ENCODE data around the gene ACTL10.

The ACTL10 gene

DNA sequence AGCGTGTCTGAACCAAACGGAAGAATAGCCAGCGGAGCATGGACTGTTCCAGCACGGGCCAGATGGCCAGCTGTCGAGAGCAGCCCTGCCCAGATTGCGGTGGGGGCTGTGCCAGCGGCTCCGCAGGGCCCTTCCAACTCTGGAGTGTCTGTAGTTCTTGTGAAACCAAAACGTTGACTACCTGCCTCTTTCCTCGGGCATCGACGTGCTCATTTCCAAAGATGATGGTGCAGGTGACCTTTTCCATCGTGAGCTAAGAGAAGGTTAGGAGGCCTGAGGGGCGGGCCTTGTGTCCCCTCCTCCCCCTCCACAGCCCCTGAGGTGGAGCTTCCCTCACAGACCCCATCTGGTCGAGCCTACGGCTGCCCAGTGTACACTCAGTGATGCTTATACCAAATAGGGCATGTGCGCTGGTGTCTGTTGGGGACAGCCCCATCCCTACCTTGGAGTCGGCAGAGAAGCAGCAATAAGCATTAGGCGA, 17.5 kb upstream of the ACTL10 start:
- no peak for DNase-seq (ENCODE audit: low spot score)

DNA sequence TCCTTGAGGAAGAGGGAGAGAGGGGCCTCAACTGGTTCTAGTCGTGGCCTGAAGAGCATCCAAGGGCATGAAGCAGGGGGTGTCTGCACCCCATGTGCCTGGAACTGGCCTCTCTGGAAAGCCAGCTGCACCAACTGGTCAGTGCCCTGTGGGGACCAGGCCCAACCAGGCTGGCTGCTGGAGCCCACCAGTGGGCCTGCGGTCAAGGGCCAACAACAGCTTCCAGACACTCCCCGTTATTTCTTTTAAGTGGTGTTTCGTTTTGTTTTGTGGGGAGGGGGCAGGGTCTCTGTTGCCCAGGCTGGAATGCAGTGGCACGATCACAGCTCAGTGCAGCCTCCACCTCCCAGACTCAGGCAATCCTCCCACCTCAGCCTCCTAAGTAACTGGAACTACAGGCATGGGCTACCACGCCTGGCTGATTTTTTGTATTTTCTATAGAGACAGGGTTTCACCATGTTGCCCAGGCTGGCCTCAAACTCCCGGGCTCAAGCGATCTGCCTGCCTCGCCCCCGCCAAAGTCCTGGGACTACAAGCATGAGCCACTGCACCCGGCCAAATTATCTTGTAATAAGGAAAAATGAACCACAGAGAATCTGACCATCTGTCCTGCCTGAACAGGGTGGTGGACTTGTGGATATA, 16.5 kb upstream of the ACTL10 start:
- DNase-seq (ENCODE audit: low spot score), result no peak

DNA sequence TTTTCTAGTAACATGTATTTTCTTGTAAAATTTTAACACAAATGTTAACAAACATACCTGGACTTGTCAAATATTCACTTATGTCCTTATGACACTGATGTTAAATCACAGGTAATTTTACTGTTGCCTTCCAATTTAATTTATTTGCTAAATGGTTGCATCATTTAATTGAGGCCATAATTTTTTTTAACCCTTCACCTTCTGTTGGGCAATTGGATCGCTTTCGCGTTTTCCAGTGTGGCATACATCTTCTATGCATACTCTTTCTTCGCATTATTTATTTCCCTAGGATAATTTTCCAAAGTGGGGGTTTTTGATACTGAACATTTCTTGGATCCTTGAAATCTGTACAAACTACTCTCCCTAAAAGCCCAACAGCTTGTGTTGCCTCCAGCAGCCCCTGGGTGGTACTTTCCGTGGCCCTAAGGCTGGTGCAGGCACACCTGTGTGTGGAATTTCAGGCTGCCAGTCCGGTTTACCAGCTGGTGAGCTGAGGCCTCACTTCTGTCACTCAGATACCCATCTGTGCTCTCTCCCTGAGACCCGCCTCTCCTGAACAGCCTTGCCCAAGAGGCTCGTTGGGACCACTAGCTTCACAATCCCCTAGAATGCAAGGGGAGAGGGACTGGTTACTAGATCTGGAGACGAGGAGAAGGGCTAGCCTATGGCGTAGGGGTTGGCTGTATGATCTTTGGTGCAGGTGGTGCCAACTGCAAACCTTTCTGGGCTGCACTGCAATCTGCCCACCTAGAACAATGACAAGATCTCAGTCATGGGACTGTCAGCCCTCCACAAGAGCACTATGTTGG, 15.8 kb upstream of the ACTL10 start:
- DNase-seq (ENCODE audit: low spot score), result no peak

DNA sequence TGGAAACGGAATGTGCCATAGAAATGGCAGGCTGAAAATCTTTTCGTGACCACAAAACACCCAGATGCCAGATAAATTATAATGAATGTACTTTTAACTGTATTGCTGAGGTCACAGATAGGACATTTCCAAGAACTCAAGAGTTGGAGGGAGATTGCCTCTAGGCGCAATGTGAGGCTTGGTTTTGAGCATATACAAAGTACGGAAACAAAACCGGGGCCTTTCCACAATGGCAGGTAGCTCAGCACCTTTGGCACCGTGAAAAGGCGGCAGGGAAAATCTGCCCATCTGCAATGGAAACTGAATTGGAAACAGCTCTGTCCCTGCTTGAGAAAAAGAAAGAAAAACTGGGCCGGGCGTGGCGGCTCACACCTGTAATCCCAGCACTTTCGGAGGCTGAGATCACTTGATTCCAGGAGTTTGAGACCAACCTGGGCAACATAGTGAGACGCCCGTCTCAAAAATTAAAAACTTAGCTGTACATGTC, 15.1 kb upstream of the ACTL10 start:
- DNase-seq (ENCODE audit: low spot score), result no peak

DNA sequence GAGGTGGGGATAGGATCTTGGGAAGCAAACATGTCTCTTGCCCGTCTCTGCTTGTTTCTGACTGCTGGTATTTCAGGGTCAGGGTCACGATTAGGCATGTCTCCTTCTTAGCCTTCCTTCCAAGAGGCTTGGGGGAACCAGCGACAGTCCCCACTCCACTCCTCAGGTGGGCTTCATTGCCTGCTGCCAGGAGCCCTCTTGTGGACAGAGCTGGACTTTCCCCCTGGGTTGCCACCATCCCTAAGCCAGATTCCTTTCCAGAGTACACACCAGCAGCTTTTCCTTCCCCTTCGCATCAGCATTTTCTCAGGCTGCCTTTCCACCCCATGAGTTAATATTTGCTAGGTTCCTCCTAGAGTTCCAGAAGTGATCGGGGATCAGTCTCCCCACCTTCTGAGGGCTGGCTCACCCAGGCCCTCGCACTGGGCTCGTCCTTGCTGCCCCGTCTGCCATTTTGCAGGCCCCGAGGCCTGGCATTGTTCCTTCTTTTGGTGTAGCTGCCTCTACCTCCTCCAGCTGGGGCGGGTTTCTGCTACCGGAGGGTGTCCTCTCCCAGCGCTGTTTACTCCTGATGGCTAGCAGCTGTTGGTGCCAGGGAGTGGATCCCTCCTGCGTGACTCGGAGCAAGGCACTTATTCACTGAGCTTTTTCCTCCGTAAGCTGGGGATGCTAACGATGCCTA, 13.4 kb upstream of the ACTL10 start:
- DNase-seq (ENCODE audit: low spot score), result peak; percentile 58

DNA sequence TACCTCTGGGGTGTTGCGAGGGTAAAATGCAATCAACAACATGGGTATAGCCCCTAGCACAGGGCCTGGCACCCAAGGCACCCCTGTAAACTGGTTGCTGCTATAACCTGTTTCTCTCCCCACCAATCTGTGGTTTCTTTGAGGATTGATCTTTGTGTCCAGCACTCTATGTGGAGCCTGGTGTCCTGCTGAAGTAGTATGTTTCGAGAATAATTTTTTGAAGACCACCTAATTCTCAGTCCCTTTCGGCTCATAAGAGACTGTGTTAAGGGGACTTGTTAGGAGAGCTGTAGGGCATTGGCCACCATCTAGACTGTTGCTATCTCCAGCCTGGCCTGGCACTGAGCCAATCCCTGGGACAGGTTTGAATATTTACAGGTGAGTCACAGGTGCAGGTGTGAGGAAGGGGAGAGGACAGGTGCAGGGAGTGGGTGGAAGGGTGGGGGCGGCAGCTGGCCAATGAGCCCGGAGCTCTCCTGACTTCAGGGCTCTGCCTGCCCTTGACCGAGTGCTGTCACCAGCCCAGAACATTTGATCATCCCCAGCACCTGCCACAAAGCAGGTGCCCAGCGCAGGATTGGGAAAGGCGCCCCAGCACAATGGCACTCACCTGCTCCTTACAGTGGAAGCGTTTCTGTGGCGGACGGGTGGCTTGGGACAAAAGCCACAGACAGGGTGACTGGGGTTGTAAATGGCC, 12.7 kb upstream of the ACTL10 start:
- no peak for DNase-seq (ENCODE audit: low spot score)

DNA sequence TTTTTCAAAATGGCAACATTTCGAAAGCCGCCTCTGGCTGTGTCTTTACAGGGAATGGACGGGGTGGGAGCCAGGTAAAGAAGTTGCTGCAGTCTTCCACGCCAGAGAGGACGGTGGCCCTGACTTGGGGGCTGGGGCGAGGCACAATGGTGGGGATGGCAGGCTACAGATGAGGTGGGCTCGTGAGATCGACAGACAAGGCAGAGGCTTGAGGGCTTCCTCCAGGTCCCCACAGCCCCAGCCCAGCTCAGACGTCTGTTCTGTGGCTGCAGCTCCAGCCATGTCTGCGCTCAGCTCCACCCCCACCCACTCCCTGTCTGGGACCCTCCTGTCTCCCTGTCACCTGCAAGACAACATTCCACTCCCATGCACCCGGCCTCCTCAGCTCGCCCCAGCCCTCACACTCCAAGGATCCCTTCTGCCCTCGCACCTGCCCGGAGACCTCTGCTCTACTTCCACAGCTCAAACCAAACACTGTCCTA, 12.0 kb upstream of the ACTL10 start:
- no peak for DNase-seq (ENCODE audit: low spot score)

DNA sequence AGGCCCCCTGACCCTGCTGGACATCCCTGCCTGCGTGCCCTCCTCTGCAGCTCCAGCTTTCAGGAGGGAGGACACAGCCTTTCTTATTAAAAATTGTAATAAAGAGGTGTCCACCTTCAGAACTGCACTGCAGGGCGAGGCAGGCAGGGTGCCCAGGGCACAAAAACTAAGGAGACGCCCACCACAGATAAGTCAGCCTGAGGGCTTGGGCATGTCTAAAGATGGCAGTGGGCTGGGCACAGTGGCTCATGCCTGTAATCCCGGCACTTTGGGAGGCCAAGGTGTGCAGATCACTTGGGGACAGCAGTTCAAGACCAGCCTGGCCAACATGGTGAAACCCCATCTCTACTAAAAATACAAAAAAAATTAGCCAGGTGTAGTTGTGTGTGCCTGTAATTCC, 11.6 kb upstream of the ACTL10 start:
- DNase-seq (ENCODE audit: low spot score), result no peak

DNA sequence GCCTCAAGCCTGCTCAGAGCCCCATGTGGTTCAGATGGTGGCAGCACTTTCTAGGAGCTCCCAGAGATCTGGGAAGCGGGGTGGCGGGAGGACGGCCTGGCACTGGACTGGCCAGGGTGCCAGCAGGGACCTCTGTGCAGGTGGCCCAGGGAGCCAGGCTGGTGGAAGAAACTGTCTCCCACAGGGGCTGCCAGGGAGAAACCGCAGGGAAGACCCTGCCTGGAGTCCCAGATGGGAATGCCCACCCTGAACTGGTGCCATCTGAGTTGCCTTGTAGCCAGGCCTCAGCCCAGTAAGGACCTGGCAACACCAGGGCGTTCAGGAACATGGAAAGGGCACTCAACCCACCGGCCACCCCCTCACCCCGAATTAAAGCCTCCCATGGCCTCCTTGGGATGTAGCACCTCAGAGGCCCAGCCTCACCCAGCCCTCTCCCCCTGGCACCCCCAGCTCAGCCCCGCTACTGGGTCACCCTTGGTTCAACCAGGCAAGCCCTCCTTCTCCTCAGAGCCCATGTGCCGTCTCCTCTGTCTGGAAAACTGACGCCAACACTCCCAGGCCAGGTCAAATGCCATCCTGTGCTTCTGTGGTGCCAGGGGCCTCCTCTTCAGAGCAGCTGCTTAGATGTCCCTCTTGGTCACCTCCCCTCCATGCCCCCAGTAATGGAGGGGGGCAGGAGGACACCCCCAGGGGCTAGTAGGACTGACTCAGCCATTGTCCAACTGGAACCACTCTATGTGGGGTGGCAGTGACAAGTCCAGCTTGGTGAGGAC, 10.5 kb upstream of the ACTL10 start:
- no peak for DNase-seq (ENCODE audit: low spot score)

DNA sequence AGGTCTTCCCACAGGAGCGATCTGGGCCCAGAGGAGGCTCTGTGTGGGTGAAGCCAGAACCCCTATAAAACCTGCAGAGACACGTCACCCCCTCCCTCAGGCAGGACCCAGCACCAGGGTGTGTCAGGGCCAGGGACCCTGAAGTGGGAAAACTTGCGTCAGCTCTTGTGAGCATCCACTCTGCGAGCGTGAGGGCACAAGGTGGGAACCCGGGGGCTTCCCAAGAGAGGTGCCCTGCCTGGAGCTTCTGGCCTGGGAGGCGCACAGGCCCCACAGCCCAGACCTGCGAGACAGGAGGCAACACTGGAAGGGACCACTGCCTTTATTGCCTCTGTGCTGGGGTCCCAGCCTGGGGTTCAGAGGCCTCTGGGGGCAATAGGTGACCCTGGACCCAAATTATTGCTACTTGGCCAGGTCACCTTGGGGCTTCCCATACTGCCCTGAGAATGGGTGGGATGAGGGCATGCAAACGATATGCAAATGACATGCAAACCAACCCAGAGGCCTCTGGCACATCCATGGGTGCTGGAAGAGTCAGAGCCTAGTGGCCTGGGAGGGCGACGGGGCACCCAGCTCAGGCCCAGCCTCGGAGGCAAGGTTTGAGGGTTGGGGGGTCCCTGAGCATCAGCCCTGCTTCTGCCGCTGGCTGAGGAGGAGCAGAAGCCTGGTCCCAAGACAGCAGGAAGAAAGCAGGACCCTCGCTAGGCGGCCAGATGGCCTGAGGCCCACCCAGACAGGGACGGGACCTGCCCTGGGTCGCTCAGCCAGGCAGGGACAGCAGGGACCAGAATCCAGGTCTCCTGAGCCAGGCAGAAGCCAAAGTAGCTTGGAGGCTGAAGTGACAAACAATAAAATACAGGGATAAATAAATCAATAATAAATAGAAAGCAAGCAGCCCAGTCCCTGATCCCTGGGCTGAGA, 9.7 kb upstream of the ACTL10 start:
- DNase-seq (ENCODE audit: low spot score), result no peak

DNA sequence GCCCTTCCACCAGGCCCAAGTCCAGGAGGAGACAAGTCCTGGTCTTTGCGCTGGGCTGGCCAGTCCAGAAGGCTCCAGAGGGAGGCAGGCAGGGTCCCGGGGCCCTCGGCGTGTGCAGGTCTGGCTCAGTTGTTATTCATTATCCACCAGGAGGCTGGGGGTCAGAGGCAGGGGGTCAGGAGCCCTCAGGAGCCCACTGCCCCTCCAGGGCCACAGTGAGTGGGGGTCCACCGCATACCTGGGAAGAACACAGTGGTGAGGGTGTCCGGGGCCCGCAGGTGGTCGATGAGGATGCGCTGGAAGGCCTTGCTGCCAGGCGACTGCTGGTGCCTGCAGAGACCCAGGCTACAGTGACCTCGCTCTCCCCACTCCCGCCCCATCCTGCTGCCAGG, 9.0 kb upstream of the ACTL10 start:
- no peak for DNase-seq (ENCODE audit: low spot score)

DNA sequence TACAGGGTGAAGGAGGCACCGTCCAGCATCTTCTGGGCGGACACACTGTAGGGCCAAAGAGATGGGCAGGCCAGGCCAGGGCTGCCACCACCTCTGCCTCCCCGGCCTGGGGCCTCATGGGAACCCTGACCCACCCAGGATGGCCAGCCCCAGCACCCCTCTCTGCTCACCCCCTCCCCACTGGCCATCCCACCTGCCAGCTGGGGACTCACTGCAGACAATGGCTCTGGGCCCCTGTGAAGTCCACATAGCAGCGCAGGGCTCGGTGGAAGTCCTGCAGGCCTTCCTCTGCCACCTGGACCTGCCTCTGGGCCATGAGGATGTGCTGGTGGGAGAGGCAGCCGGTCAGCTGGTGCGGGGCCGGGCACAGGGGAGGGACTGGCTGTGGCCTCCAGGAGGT, 8.2 kb upstream of the ACTL10 start:
- DNase-seq (ENCODE audit: low spot score), result no peak

DNA sequence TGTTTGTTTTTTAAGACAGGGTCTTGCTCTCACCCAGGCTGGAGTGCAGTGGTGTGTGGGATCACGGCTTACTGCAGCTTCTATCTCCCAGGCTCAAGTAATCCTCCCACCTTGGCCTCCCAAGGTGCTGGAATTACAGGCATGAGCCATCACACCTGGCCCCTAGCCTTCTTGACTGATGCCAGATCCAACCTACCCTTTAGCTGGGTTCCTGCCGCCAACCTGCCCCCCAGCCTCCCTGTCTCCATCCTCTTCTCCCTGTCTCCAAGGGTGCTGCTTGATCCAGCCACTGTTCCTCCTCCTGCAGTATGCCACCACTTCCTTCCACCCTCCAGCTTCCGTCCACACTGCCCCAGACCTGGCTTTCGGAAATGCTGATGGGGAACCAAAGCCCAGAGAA, 7.8 kb upstream of the ACTL10 start:
- DNase-seq (ENCODE audit: low spot score), result no peak

DNA sequence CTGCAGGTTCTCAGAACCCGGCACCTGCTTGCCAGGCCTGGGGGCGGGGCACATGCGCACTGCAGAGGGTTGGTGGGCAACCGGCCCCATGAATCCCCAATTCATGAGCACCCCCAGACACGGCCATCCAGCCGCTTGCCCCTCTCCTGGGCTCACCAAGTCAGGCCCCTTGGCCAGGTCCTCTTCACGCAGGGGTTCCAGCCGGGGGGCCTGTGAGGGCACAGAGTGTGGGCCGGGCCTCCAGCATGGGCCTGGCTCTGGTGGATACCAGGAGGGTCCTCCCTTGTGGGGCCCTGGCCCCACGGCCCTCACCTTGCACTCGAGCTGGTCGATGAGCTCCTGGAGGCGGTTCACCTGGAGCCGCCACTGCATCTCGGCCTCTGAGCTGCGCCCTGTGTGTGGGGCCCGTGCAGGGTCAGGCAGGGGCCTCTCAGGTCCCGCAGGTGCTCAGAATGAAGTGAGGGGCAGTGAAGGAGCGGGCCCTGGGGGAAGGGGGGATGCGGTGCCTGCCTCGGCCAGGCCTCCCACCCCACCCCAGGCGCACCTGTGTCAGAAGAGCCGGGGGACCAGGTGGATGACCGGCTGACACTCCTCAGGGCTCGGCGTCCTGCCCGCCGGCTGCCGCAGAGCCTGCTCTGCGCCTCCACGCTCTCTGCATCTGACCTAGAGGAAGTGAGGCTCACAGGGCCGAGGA, 7.3 kb upstream of the ACTL10 start:
- DNase-seq (ENCODE audit: low spot score), result no peak

DNA sequence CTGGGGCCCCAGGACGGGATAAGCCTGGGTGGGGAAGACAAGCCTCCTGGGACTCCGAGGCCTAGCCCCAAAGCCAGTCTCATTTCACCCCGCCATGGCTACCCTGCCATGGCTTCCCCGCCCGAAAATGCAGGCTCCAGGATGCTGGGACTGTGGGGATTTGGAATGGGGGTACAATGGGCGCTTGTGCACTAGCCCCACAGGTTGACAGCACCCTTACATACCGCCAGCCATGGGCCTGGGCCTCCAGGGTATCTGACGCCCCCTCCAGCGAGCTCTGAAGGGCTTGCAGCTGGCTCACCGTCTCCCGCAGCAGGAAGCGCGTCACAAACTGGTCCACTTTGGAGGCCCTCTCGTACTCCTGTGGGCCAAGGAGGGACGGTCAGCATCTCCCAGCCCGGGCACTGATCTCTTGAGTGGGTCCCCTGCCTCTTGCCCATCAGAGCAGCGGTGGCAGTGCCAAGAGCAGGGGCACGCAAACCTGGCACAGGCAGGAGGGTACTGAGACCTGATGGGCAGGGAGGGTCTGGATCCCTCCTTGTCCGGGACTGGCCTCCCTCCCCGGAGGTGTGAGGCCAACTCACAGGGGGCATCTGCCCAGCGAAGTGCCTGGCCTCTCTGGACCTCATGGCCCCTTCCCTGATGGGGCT, 6.6 kb upstream of the ACTL10 start:
- no peak for DNase-seq (ENCODE audit: low spot score)

DNA sequence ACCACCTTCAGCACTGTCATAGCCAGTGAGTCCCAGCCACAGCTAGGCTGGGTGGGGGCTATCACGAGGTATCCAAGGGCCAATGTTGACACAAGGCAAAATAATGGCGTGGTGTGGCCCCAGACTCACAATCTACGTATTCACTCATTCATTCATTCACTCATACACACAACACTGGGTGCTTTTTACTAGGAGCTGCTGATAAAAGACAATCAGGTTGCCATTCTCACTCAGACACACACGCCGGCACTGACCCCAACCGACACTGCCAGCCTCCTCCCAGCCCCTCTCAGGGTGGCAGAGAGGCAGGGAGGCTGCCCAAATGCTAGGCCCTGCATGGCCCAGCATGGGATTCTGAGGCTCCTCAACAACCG, 6.1 kb upstream of the ACTL10 start:
- DNase-seq (ENCODE audit: low spot score), result no peak

DNA sequence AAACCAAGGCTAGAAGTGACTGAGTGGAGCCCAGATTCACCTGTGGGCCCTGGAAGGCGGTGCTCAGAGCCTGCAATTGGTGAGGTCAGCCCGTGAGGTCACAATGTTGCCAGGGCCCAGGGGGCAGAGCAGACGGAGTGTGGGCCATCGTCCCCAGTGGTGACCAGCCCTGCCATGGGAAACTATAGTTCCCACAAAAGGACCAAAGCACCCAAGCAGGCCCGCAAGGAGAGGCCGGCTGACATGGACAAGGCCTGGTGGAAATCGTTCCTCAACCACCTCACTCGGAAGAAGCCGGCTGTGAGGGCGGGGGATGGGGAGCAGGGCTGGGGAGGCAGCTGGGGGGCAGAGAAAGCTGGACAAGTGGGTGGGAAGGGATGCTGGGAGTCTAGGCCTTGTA, 4.6 kb upstream of the ACTL10 start, which contains the start of gene C20orf144:
Gene C20orf144 (plus strand): TSS at position 156 of the 400 bp plus-strand sequence. CDS start 19 bp downstream, at position 175.
- no peak for DNase-seq (ENCODE audit: low spot score)

DNA sequence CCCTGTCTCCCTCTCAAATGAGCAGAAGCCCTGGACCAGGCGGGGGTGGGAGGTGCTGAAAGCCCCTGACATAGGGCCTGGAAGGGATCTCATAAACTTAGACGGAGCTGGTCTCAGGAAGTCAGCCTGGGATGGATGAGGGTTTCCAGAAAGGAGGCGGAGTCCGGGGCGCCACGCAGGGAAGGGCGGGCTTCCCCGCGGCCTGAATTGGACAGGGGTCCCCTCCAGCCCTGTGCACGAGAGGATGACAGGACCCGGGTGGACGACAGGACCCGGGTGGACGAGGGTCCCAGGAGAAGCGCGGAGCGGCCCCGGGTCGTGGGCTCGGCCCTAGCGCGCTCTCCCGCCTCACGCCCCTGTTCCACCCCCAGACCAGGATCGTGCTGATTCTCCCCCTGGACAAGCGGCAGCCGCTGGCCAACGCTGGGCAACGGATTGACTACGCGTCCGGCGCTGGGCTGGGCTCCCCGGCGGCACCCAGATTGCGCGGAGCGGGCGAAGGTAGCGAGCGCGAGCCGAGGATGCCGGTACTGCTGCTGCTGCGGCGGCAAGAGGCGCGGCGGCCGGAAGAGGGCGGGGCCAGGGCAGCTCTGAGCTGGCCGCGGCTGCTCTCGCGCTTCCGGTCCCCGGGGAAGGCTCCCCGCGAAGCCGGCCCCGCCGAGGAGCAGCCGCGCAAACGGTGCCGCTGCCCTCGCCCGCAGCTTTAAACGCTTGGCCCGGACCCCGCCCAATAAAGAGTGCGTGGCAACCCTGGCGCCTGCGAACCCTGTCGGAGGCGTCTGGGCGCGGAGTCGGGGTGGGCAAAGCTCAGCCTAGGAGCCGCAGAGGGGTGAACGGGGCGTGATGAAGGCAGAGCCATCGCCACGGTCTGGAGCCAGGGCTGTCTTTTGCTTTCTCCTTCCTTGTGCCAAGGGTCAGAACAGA, 3.3 kb upstream of the ACTL10 start:
- DNase-seq (ENCODE audit: low spot score), result peak; percentile 70

Data from hematopoietic multipotent progenitor cell treated with erythropoietin and hydrocortisone succinate and interleukin-3 and kit ligand, for 17 days (in vitro differentiated cells).